ENCODE measurements around the gene FRA10AC1.

Gene FRA10AC1

DNA sequence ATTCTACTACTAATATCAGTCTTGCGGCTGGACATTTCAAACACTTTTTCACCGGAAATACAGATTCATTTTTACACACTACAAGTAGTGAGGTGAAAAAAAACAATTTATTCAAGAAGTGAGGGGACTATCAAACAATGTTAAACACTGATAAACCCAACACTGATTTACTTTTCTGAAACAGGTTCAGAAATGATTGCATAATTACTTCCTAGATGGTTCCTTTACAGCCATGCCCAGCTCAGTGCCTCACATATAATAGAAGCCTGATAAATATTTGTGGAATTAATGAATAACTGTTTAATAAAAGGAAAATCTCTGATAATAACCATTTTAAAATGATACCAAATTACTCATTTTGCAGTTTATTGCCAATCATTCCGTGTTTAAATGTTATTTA is 34.6 kb downstream of the FRA10AC1 start:
- Mint-ChIP-seq H3K4me1 (peaks cover 6% of the 10 kb centered on the region), H3K36me3 (ENCODE audit: low read depth) (peaks cover 52% of the 10 kb centered on the region), H3K27me3 (ENCODE audit: low read depth, poor library complexity) (no peaks in the 10 kb centered on the region), H3K27ac (no peak overlapping the region), H3K4me3 (no peak overlapping the region), H3K9me3 (no peaks in the 10 kb centered on the region)
- TF ChIP-seq, protein P1, sequence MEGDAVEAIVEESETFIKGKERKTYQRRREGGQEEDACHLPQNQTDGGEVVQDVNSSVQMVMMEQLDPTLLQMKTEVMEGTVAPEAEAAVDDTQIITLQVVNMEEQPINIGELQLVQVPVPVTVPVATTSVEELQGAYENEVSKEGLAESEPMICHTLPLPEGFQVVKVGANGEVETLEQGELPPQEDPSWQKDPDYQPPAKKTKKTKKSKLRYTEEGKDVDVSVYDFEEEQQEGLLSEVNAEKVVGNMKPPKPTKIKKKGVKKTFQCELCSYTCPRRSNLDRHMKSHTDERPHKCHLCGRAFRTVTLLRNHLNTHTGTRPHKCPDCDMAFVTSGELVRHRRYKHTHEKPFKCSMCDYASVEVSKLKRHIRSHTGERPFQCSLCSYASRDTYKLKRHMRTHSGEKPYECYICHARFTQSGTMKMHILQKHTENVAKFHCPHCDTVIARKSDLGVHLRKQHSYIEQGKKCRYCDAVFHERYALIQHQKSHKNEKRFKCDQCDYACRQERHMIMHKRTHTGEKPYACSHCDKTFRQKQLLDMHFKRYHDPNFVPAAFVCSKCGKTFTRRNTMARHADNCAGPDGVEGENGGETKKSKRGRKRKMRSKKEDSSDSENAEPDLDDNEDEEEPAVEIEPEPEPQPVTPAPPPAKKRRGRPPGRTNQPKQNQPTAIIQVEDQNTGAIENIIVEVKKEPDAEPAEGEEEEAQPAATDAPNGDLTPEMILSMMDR (IDR thresholded peaks at IDR 0.05): no peak
- no peak for DNase-seq

DNA sequence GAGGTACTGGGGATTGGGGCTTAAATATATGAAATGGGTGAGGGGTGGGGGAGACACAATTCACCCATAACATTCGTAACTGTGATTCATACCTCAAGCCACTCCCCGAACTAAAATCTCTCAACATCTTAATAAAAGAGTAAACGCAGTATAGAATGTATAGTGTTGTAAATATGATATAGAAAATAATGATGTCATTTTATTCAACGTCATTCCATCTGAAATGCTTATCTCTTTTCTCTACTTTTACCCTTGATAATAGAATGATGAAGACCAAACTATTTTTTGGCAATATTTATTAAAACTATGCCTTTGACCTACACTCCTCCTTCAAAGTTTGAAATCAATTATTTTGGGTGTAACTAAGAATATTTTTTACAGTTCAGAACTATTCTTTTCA is 36.4 kb downstream of the FRA10AC1 start:
- H3K36me3 Mint-ChIP-seq (ENCODE audit: low read depth): peaks cover 52% of the 10 kb centered on the region
- no peaks in the 10 kb centered on the region for H3K27me3 Mint-ChIP-seq (ENCODE audit: low read depth, poor library complexity)
- no peak overlapping the region for H3K27ac Mint-ChIP-seq
- no peak for DNase-seq
- TF ChIP-seq, protein P1 (IDR thresholded peaks at IDR 0.05): no peak
- H3K4me1 Mint-ChIP-seq: peaks cover 8% of the 10 kb centered on the region
- no peak overlapping the region for H3K4me3 Mint-ChIP-seq
- no peaks in the 10 kb centered on the region for H3K9me3 Mint-ChIP-seq

DNA sequence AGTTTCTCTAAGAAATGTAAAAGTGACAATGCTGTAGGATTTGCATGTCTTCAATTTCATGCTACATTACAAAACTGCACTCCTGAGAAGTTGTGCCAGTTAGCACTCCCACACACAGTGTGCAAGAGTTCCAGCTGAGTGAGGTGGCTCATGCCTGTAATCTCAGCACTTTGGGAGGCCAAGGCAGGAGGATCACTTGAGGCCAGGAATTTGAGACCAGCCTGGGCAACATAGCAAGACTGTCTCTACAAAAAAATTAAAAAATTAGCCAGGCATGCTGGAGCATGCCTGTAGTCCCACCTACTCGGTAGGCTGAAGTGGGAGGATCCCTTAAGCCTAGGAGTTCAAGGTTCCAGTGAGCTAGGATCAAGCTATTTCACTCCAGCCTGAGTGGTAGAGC is 44.6 kb downstream of the FRA10AC1 start:
- Mint-ChIP-seq H3K9me3 (no peaks in the 10 kb centered on the region), H3K4me3 (no peak overlapping the region), H3K27ac (no peak overlapping the region), H3K27me3 (ENCODE audit: low read depth, poor library complexity) (no peaks in the 10 kb centered on the region), H3K4me1 (peaks cover 1% of the 10 kb centered on the region), H3K36me3 (ENCODE audit: low read depth) (peaks cover 17% of the 10 kb centered on the region)
- no peak for DNase-seq
- TF ChIP-seq, protein P1 (IDR thresholded peaks at IDR 0.05): no peak

DNA sequence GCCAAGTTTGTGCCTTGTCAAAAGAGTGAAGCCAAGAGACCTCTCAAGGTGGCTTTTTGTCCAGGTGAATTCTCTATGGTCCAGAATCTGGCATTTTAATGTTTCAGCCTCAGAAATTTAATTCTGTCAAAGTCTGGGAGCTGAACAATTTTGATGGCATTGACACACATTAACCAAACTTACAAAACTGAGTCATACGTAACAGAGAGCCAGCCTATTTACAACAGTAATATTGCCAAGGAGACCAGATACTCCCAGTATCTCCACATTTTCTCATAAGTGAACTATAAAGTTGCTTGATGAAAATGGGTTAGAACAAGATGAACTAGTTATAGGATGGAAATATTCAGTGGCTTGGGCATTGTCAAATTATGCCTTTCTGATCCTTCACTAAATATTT is 46.2 kb downstream of the FRA10AC1 start:
- Mint-ChIP-seq H3K27me3 (ENCODE audit: low read depth, poor library complexity) (peaks cover 2% of the 10 kb centered on the region), H3K36me3 (ENCODE audit: low read depth) (peaks cover 17% of the 10 kb centered on the region), H3K4me3 (no peak overlapping the region), H3K27ac (no peak overlapping the region), H3K9me3 (no peaks in the 10 kb centered on the region), H3K4me1 (no peaks in the 10 kb centered on the region)
- TF ChIP-seq, protein P1 (IDR thresholded peaks at IDR 0.05): no peak
- no peak for DNase-seq

DNA sequence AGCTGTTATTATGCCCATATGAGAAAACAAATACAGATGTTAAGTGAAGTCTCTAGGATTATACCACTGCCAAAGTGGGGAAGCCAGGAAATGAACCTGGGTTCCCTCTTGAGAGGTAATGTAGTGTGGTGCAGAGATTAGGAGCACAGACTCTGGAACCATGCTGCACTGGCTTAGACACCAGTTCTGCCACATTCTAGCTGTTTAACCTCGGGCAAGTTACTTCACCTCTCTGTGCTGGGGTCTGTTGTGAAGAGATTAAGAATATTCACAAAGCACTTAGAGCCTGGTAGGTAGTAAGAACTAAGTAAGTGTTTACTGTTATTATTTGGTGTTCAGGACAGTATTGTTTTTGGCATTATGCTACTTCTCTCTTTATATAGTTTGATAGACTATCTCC is 48.2 kb downstream of the FRA10AC1 start:
- TF ChIP-seq, protein P1 (IDR thresholded peaks at IDR 0.05): no peak
- peaks cover under 1% of the 10 kb centered on the region for H3K36me3 Mint-ChIP-seq (ENCODE audit: low read depth)
- H3K4me1 Mint-ChIP-seq: no peaks in the 10 kb centered on the region
- H3K27me3 Mint-ChIP-seq (ENCODE audit: low read depth, poor library complexity): peaks cover 5% of the 10 kb centered on the region
- no peak overlapping the region for H3K4me3 Mint-ChIP-seq
- H3K9me3 Mint-ChIP-seq: no peaks in the 10 kb centered on the region
- DNase-seq: no peak
- no peak overlapping the region for H3K27ac Mint-ChIP-seq

DNA sequence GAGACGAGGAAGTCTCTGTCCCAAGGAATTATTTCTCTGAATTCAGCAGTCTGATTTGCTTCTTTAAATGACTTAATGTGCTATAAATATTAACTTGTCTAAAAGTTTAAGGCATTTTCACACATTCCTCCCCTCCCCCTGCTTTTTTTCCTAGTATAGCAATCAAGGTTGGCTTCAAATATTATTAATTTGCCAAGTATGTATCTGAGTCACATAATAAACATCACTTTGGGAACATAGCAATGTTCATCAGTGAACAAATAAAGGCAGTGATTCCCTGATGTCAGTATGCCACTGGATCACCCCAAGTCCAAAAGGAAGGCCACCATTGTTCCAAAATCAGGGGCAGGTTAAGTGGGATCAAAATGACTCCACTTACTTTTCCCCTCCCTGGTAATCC is 49.5 kb downstream of the FRA10AC1 start:
- H3K27ac Mint-ChIP-seq: no peak overlapping the region
- DNase-seq: no peak
- peaks cover 5% of the 10 kb centered on the region for H3K27me3 Mint-ChIP-seq (ENCODE audit: low read depth, poor library complexity)
- no peaks in the 10 kb centered on the region for H3K9me3 Mint-ChIP-seq
- H3K4me3 Mint-ChIP-seq: no peak overlapping the region
- TF ChIP-seq, protein P1 (IDR thresholded peaks at IDR 0.05): no peak
- no peaks in the 10 kb centered on the region for H3K36me3 Mint-ChIP-seq (ENCODE audit: low read depth)
- H3K4me1 Mint-ChIP-seq: no peaks in the 10 kb centered on the region
